HG02610 (cell line): ENCODE data around the gene RPS6KA6.
"Not testable (repeated sequence)": the region's sequence is repeated elsewhere in the genome, so short reads cannot be mapped to it uniquely, and the experiment has no call there.

ENCODE experiments used
- ATAC-seq: cut with Tn5 transposase; IDR thresholded peaks from one replicate; pipeline ENCODE4 v1.9.1; 2021; ENCODE audit warnings: mild to moderate bottlenecking, moderate library complexity; ENCODE audit not compliant: unreplicated experiment

RPS6KA6 gene

DNA sequence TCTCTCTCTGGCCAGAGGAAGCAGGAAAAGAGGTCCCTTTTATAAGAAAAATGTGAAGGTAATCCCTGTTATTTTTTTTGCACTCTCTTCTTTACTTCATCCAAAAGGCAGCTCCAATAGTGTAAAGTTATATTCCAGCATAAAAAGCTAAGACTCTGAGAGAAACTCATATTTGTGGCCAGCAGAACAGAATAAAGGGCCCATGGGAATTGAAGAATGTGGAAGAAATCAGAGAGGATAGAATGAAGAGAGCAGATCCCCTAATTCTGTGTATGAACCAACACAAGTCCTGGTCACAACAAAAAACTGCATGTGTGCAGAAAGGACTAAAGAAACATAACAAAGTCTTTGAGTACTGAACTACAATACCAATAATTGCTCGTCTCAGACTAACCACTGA is 22.3 kb downstream of the RPS6KA6 start:
- no peak for ATAC-seq

DNA sequence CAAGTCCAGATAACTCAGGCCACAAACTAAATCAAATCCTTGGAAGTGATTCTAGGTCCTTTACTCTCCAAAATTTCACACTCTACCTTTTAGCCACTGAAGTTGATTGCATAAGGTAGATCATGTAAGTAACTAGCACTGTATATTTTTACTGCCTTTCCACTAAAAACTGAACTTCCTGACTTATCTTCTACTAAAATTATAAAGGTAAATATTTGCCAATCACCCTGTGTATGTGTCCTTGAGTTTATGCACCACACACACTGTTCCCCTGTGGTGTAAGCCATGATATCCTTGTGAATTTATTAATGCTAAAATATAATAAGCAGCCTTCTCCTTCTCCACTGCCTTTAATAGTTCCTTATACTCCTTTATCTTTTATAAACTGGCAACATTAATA is 25.6 kb downstream of the RPS6KA6 start:
- ATAC-seq = no peak

DNA sequence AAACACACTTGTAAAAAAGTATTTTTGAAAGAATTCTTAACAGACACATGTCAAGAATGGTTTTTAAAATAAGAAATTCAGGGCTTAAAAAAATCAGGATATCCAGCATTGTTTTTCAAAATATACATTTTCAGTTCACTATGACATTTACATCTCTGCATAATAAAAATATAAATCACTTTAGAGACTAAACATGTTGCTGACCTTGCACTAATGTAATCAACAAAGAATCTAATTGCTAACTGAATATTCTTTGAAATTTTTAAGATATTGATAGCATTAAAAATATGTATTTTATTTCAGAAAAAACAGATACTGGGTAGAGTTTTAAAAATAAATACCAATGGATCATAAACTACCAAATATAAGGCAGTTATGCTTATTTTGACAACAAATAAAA is 26.4 kb downstream of the RPS6KA6 start:
- no peak for ATAC-seq

DNA sequence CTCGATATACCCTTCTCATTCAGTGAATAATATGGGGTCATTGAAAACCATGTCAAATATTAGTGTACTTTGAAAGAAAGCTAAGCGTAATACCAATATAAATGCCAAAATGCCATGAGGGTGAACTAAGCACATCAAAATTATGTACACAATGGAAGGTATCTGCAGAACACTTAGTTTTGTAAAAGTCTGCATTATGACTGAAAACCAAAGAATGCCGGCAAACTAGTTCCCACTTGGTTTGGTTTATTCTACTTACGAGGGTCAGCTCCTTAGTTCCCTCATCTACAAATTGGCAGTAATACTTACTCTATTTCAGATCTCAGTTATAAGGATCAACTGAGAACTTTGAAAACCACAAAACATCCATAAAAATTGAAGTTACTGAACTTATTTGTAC is 27.3 kb downstream of the RPS6KA6 start:
- ATAC-seq = no peak

DNA sequence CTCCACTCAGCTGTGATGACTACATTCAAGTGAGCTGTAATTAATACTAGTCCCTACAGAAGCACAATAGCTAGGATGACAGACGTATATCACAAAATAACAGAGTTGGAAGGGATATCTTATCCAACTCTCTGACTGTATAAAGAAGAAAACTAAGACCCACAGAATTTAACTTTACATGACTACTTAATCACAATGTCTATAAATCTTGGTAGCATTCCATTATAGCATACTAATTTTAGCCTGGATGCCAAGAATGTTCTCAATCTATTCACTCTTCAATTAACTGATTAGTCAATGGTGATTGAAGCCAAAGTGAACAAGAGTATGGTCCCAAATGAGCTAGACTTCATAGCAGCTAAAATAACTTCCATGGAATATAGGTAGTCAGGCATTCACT is 31.2 kb downstream of the RPS6KA6 start:
- ATAC-seq = no peak

DNA sequence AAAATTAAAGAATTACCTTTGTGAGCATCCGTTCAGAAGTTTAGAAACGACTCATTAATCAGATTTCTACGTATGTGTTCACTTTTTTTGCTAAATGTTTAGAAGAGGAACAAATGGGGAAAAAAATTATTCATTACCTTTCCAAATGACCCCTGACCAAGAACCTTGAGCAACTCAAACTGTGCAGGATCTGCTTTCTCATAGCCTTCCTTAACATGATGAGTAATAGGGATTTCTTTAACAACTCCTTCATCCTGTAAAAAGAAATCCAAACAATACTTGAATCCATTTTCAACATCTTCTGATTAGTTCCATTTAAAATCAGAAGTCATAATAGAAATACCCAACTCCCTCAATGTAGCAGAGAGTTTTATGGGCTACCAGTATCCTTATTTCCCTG is 32.1 kb downstream of the RPS6KA6 start:
- ATAC-seq = no peak

DNA sequence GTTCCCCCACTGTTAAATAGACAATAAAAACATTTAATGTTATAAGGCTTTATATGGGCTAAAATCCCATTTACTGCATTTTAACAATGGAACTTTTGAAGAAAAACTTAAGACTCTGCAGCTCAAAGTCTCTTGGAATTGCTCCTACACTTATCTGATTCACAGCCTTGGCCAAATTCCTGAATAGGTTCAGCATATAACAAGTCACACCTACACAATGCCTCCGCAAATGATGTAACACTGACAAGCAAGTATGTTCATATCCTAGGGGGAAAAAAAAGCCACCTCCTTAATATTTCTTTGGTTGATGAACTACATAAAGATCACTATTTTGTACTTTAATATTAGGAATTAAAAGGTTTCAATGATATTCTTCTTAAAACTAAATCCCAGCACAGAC is 34.5 kb downstream of the RPS6KA6 start:
- ATAC-seq = no peak

DNA sequence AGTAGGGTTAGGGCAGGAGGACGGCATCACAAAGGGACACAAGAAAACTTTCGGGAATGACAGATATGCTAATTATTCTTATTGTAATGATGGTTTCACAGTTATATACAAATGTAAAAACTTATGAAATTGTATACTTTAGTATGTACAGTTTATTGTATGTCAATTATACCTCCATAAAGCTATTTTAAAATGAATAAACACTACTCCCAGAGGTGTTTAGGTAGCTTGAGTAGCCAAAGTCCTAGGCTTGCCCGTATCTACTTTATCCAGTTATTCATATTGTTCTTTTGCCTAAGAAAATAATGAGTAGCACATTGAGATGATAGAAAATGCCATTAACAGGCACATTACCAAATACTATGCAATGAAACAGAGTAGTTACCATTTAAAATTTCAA is 43.0 kb downstream of the RPS6KA6 start:
- ATAC-seq = no peak

DNA sequence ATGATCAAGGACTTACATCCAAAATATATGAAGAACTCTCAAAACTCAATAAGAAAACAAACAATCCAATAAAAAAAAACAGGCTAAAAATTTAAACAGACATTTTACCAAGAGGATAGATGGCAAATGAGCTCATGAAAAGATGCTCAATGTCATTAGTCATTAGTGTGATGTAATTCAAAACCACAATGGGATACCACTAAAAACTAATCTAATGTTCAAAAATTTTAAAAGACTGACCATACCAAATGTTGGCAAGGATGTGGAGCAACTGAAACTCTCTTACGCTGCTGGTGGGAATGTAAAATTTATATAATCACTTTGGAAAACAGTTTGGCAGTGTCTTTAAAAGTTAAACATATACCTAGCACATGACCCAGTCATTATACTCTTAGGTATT is 43.7 kb downstream of the RPS6KA6 start:
- ATAC-seq = no peak

DNA sequence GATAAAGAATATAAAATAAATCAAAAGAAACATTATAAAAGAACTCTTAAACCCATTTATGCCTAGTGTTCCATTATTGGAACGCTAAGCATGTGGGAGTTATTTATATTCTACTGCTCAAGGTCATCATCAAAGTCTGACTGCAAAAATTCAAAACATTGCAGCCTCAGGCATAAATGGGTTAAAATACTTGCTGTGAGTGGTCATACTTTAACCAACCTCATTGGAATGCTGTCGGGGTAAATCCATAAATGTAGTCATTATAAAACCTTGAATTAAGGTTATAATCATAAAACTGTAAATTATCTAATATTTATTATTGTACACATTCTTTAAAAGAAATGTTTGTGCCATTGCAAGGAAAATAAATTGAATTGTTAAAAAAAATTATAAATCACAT is 55.0 kb downstream of the RPS6KA6 start:
- ATAC-seq = no peak

DNA sequence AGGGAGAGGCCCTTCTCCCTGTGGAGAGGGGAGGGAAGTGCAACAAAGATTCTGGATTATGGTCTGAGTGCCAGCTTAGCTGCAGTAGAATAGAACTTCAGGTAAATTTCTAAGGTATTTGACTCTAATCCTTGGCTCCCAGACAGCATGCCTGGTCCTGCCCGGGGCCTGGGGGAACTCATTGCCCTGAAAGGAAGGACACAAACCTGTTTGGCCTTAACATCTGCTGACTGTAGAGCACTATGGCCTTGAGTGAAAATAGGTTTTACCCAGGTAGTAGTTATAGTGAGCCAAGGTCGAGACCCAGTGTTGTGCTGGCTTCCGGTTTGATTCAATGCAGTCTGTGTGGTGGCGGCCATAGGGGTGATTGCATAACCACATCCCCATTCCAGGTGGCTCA is 64.4 kb downstream of the RPS6KA6 start:
- no peak for ATAC-seq

DNA sequence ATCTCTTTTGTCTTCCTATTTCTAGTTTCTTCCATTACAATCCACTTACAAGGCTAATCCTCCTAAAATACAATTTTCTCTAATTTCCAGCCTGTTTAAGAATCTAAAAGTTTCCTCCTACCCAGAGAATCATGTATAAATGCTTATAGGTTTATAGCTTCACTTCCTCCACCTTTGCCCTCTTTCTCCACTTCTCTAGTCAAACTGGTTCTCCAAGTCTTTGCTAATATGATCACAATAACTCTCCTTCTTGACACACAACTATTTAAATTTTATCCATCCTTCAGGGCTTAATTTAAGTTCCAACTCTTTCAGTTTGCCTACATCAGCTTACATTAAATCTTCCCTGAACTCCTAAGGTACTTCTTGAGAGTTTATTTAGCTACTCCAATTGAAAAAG is 69.2 kb downstream of the RPS6KA6 start:
- ATAC-seq = no peak

DNA sequence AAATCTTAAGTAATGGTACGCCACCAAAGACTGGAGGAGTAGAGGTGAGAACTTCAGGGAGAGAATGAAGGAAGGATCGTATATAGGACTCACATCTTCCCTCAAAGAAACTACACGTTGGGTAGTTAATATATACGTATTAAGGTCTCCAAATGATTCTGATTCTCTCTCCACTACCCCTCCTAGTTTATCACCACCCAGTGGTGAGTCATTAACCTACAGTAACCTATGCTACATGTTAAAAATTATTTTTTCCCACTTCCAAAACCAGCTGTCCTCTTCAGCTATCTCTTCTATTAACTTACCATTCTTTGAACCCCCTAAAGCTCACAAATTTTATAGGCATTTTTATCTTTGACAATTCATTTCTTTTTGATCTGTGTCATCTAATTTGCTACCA is 69.7 kb downstream of the RPS6KA6 start:
- no peak for ATAC-seq

DNA sequence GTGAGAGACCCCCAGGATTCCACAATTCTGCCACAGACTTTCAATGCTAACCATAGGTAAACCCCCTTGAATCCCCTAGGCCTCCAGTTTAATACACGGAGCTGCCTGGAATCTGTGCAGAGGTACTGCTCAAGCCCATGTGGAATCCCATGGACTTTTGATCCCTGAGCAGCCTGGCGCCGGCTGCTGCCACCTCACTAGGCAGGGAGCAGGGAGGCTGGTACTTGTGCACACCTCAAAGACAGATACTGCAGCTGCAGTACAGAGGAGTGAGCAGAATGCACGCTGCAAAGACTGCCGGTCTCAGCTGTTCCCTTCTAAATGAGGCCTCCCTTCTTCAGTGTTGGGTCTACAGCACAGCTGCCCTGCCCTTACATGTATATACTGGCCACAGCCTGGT is 79.4 kb downstream of the RPS6KA6 start:
- ATAC-seq = no peak

DNA sequence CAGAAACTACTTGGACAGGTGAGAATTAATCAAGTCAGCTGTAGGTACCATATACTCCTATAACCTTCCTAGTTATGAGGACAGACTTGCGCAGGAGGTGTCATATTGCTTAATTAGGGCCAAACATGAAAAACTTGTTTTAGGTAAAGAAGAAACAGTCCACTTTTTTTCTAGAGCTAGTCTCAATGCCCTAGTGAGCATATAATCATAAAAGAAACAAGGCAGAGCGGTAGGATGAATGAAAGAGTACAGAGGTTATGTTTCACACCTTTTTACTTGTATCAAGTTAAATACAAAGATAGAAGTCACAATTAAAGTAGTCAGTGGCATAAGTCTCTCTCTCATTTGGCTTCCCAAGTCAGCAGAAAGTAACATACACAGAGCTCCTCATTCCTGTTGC is 88.9 kb downstream of the RPS6KA6 start:
- no peak for ATAC-seq

DNA sequence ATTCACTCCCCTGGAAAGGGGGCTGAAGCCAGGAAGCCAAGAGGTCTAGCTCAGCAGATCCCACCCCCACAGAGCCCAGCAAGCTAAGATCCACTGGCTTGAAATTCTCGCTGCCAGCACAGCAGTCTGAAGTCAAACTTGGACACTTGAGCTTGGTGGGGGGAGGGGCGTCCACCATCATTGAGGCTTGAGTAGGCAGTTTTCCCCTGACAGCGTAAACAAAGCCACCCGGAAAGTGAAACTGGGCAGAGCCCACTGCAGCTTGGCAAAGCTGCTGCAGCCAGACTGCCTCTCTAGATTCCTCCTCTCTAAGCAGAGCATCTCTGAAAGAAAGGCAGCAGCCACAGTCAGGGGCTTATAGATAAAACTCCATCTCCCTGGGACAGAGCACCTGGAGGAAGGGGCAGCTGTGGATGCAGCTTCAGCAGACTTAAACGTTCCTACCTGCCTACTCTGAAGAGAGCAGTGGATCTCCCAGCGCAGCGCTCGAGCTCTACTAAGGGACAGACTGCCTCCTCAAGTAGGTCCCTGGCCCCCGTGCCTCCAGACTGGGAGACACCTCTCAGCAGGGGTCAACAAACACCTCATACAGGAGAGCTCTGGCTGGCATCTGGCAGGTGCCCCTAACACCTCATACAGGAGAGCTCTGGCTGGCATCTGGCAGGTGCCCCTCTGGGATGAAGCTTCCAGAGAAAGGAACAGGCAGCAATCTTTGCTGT is 108.4 kb downstream of the RPS6KA6 start:
- ATAC-seq = not testable (repeated sequence)

DNA sequence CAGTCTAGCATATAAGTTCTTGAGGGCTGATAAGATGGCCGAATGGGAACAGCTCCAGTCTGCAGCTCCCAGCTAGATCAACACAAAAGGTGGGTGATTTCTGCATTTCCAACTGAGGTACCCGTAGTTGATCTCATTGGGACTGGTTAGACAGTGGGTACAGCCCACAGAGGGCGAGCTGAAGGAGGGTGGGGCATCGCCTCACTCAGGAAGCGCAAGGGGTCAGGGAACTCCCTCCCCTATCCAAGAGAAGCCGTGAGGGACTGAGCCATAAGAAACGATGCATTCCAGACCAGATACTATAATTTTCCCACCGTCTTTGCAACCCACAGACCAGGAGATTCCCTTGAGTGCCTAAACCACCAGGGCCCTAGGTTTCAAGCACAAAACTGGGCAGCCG is 109.0 kb downstream of the RPS6KA6 start:
- ATAC-seq = no peak

DNA sequence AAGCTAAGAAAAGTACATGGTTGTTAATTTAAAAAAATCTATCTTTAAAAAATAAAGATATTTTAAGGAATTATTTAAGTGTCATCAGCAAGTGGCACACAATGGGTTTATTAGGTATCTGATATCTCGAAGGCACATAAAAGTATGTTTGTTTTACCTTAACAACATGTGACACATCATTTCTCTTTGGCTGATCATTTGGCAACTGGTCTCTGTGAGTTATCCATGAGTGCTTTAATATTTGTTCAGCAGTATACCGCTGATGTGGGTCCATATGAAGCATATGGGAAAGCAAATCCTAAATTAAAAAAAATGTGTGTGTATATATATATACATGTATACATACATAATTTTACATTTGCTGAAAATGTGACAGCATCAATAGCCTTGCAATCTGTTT is 123.2 kb downstream of the RPS6KA6 start:
- no peak for ATAC-seq

DNA sequence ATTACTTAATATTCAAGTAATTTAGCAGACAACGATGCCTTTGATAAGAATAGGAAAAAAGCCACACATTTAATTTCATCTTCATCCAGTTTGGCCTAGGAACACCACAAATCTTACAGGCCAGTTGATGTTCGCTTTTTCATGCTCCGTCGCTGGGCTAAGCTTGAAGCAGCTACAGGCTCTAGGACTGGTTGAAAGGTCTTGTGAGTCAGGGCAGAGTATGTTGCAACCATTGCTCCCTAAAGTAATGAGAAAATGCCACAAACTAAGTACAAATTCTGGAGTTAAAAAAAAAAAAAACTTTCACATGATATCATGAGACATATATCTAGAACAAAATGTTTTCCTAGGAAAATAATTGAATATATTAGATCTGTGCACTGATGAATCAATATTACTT is 123.8 kb downstream of the RPS6KA6 start:
- ATAC-seq = no peak

DNA sequence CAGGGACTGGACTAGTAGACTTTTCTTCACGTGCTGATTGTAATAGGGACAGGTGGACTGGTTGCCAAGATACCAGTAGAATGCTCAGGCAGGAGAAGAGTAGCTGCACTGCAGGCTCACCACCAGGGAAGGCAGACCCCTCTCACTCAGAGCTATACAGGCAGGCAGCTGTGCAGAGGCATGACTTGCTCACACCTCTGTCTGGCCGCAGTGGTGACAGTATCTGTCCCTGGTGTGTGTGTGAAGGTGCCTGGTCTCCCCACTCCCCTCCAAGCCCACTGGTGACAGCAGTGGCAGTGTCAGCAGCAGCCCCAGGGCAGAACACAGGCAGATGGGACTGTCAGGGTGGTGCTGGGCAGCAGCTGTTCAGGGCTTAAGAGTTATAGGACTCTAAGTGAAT is 140.7 kb downstream of the RPS6KA6 start:
- no peak for ATAC-seq

DNA sequence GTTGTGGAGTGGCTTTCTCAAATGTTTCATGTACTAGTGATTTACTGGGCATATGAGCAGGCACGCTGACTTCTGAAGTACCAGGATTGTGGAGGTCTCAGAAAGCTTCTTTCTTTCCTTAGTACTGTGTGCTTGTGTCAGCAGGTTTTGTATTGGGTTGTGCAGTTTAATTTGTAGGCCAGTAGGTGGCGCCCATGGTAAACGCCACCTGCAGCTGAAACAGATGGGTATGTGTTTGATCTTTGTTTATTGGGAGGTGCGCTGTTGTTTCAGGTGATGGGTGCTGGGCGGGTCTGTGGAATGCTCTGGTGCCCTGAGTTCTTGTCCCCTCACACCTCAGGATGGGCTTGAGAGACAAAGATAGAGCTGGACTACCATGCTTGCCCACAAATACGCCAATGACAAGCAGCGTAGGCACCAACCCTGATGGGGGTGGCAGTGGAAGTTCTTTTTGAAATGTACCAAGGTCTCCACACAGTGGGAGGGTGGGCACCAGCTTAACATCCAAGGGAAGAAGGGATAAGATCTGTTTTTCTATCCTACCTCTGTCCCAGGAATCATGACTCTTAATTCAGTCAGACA is 141.5 kb downstream of the RPS6KA6 start:
- ATAC-seq = peak; percentile 81

DNA sequence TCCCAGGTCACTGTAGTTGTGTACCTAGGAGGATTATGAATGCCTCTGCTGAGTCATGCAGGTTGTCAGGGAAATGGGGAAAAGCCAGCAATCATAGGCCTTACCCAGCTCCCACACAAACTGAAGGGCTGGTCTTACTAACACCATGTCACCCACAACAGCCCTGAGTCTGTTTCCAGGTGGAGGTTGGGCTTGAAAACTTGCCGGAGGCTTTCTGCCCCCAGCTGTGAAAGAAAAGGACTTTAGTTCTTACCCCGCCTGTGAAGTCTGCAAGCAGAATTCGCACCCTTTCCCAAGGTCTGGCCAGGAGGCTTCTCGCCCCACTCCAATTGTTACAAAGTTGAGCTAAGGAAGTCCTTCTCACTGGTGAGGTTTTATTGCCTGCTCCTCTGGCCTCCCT is 143.9 kb downstream of the RPS6KA6 start:
- no peak for ATAC-seq
